ENCODE data around the gene ZNF502. TPM values are rescaled to one million over a fixed set of nuclear protein-coding genes. Genes with fewer than 3 reads are reported as not detected.
A peak's percentile ranks its signal among the peaks of the same experiment; 100 is the strongest.

ZNF502 gene
- total RNA-seq, 2 experiments from 2014 or later, result 2.0 to 2.3 TPM

DNA sequence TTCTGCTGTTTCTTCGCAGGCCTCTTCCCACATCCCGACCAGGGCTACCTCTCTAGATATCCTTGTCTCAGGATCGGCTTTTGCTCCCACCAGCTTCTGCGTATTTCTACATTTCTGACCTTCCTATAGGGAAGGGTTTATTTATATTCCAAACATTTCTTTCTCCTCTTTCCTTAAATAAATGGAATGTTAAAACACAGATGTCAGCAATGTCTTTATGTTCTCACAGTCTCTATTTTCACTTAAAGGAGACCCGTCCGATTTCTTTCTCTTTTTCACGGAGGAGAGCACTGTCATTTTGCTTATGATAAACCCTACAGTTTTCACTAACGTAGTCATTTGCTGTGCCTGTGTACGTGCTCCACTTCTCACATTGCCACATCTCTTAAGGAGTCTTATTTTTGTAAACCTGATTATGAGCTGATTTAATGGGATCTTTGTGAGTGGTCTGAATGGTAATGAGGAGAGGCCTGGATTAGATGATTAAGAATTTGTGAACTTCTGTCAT, 49.8 kb downstream of the ZNF502 start:
- ATAC-seq (no peak), DNase-seq (no peak)
- ChIA-PET POLR2A (interaction anchor here (0.5 to 2.5 kb wide), 20 partner anchors 8 to 703 kb away, joined by 3 to 10 read pairs (median 4); partner anchors contain the start of genes ZKSCAN7, ZNF197, ZNF501 and ZNF502), CTCF (interaction anchor here (0.6 to 2.5 kb wide), 4 partner anchors 10 to 1657 kb away, joined by 3 to 9 read pairs (median 5); no protein-coding TSS in a partner anchor)
- TF ChIP-seq, protein P1, sequence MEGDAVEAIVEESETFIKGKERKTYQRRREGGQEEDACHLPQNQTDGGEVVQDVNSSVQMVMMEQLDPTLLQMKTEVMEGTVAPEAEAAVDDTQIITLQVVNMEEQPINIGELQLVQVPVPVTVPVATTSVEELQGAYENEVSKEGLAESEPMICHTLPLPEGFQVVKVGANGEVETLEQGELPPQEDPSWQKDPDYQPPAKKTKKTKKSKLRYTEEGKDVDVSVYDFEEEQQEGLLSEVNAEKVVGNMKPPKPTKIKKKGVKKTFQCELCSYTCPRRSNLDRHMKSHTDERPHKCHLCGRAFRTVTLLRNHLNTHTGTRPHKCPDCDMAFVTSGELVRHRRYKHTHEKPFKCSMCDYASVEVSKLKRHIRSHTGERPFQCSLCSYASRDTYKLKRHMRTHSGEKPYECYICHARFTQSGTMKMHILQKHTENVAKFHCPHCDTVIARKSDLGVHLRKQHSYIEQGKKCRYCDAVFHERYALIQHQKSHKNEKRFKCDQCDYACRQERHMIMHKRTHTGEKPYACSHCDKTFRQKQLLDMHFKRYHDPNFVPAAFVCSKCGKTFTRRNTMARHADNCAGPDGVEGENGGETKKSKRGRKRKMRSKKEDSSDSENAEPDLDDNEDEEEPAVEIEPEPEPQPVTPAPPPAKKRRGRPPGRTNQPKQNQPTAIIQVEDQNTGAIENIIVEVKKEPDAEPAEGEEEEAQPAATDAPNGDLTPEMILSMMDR (IDR thresholded peaks at IDR 0.05), result no peak
- intact Hi-C loops (cut with micrococcal nuclease), result no loop called here
- Mint-ChIP-seq H3K4me1 (ENCODE audit: low read depth) (peaks cover 25% of the 10 kb centered on the region), H3K36me3 (ENCODE audit: low read depth) (peaks cover 69% of the 10 kb centered on the region), H3K27ac (peak overlapping the region; percentile 92), H3K4me3 (peak overlapping the region; percentile 96), H3K9me3 (peaks cover 21% of the 10 kb centered on the region), H3K27me3 (no peaks in the 10 kb centered on the region)

DNA sequence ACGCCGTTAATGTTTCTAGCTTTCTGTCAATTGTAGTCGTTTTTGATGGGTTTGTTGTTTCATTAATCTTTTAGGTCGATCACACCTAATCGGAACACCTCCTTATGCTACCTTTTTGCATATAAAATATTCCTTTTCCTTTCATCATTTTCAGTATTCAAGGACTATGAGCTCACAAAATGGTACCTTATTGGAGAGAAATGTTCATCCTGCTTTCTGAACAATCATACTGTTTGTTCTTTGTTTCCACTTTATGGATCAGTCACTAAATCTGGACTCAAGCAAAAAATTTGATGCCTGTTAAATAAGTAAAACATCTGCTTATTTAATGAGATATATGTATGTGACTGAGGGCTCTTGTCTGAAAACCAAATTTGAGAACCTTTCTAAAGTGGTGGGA, 50.2 kb downstream of the ZNF502 start:
- Mint-ChIP-seq H3K36me3 (ENCODE audit: low read depth) (peaks cover 66% of the 10 kb centered on the region), H3K9me3 (peaks cover 17% of the 10 kb centered on the region), H3K27ac (peak overlapping the region; percentile 92), H3K4me1 (ENCODE audit: low read depth) (peaks cover 20% of the 10 kb centered on the region), H3K4me3 (peak overlapping the region; percentile 96), H3K27me3 (no peaks in the 10 kb centered on the region)
- TF ChIP-seq, protein P1 (IDR thresholded peaks at IDR 0.05), result no peak
- ATAC-seq, result no peak
- CTCF ChIA-PET, result interaction anchor here (2.0 to 2.5 kb wide), 2 partner anchors 10 to 152 kb away, joined by 7 to 9 read pairs; no protein-coding TSS in a partner anchor
- DNase-seq, result no peak
- intact Hi-C loops (cut with micrococcal nuclease), result no loop called here
- POLR2A ChIA-PET, result interaction anchor here (0.6 to 2.5 kb wide), 11 partner anchors 8 to 702 kb away, joined by 3 to 10 read pairs (median 4); partner anchors contain the start of genes ZKSCAN7, ZNF501 and ZNF502

DNA sequence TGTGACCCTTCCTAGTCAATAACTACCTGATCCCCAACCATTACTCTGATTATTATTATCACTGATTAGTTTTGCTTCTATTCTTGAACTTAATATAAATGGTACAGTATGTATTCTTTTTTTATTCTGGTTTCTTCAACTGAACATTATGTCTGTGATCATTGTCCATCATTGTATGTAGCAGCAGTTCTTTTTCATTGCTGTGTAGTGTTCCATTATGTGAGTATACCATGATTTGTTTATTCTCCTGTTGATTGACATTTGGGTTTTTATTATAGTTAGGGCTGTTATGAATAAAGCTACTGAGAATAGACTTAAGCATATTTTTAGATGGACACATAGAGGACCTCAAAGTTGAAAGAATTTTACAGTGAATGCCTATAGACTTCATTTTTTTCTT, 51.8 kb downstream of the ZNF502 start:
- H3K4me1 Mint-ChIP-seq (ENCODE audit: low read depth), result peaks cover 10% of the 10 kb centered on the region
- peaks cover 6% of the 10 kb centered on the region for H3K9me3 Mint-ChIP-seq
- TF ChIP-seq, protein P1 (IDR thresholded peaks at IDR 0.05), result no peak
- no peaks in the 10 kb centered on the region for H3K27me3 Mint-ChIP-seq
- intact Hi-C loops (cut with micrococcal nuclease), result no loop called here
- peaks cover 64% of the 10 kb centered on the region for H3K36me3 Mint-ChIP-seq (ENCODE audit: low read depth)
- no peak for ATAC-seq
- no peak overlapping the region for H3K27ac Mint-ChIP-seq
- ChIA-PET CTCF (no interaction called here), POLR2A (no interaction called here)
- no peak for DNase-seq
- H3K4me3 Mint-ChIP-seq, result no peak overlapping the region

DNA sequence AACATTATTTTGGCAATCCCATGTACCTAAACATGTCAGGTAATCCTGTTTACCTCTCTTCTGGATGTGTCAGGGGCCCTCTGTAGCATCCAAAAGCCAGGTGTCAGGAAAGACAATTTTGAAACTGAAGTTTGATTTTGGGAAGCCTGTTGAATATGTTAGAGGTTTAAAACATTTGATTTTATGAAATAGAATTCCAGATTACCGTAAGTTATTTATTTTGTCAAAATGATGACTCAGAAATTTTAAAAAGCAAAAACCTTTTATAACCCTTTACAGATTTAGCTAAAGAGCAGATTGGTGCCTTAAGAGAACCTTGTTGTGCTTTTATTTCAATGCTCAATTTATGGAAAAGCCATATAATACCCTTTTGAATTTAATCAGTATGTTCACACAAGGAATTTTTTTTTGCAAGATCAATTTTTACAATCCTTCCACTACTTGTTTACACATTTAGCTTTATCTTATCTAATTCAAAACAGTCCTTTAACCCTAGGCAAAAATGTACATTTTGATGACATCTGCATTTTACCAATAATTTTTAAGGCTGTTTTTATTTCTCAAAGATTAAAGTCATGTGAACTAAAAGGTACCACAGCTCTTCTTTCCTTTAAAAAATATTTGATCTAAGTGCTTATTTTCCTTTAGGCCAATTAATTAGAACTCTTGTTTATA, 59.1 kb downstream of the ZNF502 start:
- ChIA-PET CTCF (interaction anchor here (3.3 kb wide), 1 partner anchor 10 kb away, joined by 9 read pairs; the partner anchor contains the start of genes KIAA1143 and KIF15), POLR2A (no interaction called here)
- H3K27me3 Mint-ChIP-seq, result no peaks in the 10 kb centered on the region
- intact Hi-C loops (cut with micrococcal nuclease), result no loop called here
- H3K9me3 Mint-ChIP-seq, result peaks cover 24% of the 10 kb centered on the region
- no peak for ATAC-seq
- TF ChIP-seq, protein P1 (IDR thresholded peaks at IDR 0.05), result no peak
- H3K4me1 Mint-ChIP-seq (ENCODE audit: low read depth), result no peaks in the 10 kb centered on the region
- H3K4me3 Mint-ChIP-seq, result no peak overlapping the region
- no peak for DNase-seq
- H3K36me3 Mint-ChIP-seq (ENCODE audit: low read depth), result peaks cover 71% of the 10 kb centered on the region
- H3K27ac Mint-ChIP-seq, result no peak overlapping the region

DNA sequence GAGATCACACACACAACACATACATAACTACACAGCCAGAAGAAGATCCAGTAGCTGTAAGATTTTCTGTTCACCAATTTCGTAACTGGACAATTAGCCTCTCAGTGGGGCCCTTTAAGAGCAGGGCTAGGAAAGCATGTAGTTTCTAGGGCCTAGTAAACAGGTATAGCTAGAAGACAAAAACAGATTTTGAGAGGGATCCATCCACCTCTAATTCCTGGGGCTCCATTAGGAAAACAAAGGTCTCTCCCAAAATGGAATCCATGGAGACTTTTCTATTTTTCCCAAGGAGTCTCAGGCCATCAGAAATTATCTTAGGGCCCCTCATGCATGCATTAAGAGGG, 59.6 kb downstream of the ZNF502 start:
- Mint-ChIP-seq H3K4me1 (ENCODE audit: low read depth) (no peaks in the 10 kb centered on the region), H3K36me3 (ENCODE audit: low read depth) (peaks cover 71% of the 10 kb centered on the region), H3K9me3 (peaks cover 24% of the 10 kb centered on the region), H3K27me3 (no peaks in the 10 kb centered on the region), H3K4me3 (no peak overlapping the region), H3K27ac (no peak overlapping the region)
- DNase-seq (no peak), ATAC-seq (no peak)
- intact Hi-C loops (cut with micrococcal nuclease), result no loop called here
- POLR2A ChIA-PET, result interaction anchor here (0.7 to 1.1 kb wide), 2 partner anchors 15 to 41 kb away, joined by 3 read pairs; no protein-coding TSS in a partner anchor
- TF ChIP-seq, protein P1 (IDR thresholded peaks at IDR 0.05), result no peak
- CTCF ChIA-PET, result interaction anchor here (3.3 kb wide), 1 partner anchor 10 kb away, joined by 9 read pairs; the partner anchor contains the start of genes KIAA1143 and KIF15

Data from activated CD8-positive, alpha-beta T cell treated with anti-CD3 and anti-CD28 coated beads for 36 hours (primary cell).